GM19467 (cell line): Measurements from ENCODE around the gene TAF4.

Experiments used
- ATAC-seq: cut with Tn5 transposase; IDR thresholded peaks from one replicate; pipeline ENCODE4 v1.9.1; 2021; ENCODE audit warnings: mild to moderate bottlenecking, moderate library complexity; ENCODE audit not compliant: unreplicated experiment

TAF4 gene

DNA sequence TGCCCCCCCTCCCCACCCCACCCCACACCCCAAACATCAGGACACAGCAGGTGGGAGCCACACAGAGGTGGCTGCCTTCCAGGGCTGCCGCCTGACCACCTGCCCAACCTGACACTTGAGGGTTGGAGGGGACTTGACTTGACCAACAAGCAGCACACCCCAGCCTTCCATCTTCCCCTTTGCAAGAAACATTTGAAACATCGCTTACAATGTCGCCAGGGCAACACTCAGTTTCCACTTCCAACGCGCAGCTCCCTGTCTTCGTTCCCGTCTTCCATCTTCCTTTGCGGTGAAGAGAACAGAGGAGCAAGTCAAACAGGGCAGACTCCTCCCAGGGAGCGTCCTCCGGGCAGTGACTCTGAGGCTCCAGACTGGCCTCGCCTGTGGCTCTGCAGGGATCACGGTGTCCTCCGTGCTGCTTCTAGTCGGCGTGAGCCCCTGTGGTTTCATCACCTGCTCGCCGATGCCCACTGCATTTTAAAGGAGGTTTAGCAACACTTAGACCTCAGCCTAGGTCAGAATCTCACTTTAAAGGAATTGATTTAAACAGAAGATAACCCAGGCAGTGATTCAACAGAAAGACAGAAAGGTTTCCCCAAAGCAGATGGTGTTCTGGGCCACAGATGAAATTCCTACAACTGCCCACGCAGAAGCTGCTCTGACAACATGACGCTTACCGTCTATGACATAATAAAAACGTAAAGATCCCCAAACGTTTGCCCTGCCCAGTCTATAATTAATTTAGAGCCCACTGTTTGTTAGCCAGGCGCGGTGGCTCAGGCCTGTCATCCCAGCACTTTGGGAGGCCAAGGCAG is 130.8 kb downstream of the TAF4 start:
- ATAC-seq = no peak

GRCh38 chr20:61933951-61934715 is 131.5 kb downstream of the TAF4 start:
- no peak for ATAC-seq

GRCh38 chr20:61933481-61933950 is 132.2 kb downstream of the TAF4 start:
- ATAC-seq = no peak

DNA sequence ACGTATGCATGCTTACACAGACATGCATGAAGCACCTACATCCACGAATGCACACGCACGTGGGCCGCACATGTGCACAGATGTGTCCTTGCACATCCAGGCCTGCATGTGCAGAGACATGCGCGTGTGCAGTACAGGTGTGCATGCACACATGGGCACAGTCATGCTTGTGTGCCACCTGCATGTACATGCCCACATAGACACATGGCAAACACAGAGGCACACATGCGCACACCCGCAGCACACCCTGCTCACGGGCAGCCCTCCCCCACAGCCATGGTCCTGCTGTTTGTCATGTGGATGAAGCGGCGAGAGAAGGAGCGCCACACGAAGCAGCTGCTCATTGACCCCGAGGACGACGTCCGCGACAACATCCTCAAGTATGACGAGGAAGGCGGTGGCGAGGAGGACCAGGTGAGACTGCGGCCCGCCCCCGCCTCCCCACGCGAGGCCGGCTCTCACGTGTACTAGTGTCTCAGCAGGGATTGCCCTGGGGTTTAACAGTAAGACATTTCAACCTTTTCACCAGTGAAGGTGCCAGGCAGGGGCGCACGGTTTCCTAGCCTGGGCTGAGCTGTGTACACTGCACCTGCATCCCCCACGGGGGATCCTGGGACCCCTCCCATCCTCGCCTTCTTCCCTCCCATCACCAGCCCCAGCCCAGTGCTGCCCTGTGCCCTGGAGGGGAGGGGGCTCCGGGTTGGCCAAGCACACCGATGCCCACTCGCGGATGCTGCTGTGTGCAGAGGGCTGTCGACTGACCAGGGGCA is 132.8 kb downstream of the TAF4 start:
- no peak for ATAC-seq

DNA sequence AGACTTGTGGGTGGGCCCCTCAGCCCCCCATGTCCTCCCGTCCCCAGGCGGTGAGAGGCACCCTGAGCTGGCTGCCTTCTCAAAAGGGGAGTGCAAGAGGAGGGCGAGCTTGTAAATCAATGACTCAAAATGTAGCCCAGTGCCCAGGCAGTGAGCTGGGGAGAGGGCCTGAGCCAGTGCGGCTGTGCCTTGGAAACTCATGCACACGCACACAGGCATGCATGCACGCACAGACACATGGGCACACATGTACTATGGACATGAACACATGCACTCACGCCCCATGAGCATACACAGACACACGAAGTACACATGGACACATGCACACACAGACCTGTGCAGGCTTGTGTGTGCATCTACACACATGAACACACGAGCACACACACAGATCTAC is 133.5 kb downstream of the TAF4 start:
- no peak for ATAC-seq

GRCh38 chr20:61931476-61932198 is 134.0 kb downstream of the TAF4 start:
- ATAC-seq = no peak

DNA sequence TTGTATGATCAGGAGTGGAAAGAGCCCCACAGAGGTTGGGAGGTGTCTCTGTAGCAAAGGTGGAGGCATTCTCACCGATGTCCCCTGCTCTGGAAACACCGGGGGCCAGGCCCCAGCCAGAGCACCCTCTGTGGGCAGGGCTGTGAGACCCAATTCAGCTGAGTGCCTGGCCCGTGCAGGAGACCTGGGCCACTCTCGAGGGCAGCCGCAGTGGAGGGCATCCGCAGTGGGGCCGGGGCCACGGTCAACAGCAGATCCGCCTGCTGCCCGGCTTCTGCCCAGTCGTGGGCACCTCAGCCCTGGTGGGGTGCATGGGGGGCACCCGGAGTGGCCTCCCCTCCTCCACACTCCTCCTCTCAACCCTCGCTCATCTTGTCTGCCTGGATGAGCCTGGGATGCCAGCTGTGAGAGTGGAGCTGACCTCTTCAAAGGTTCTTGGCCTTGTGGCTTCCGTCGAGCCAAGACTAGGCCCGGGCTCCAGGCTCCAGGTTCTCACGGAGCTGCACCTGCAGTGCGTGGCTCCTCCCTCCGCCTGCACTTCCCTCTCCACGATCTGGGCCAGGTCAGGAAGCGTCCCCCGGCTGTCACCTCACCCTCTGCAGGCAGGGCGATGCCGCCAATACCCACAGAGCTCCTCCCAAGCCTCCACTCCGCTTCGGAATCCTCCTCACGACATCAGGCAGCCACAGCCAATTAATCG is 134.8 kb downstream of the TAF4 start:
- ATAC-seq = no peak

- ATAC-seq = no peak
These were observed 135.6 kb downstream of the TAF4 start for GRCh38 chr20:61929971-61930666.

- ATAC-seq = no peak
These were observed 136.1 kb downstream of the TAF4 start for GRCh38 chr20:61929561-61929960.

GRCh38 chr20:61927826-61928541 is 137.7 kb downstream of the TAF4 start:
- no peak for ATAC-seq

- ATAC-seq = no peak
These were observed 138.4 kb downstream of the TAF4 start for GRCh38 chr20:61927193-61927825.

- no peak for ATAC-seq
These were observed 138.9 kb downstream of the TAF4 start for GRCh38 chr20:61926796-61927192.

DNA sequence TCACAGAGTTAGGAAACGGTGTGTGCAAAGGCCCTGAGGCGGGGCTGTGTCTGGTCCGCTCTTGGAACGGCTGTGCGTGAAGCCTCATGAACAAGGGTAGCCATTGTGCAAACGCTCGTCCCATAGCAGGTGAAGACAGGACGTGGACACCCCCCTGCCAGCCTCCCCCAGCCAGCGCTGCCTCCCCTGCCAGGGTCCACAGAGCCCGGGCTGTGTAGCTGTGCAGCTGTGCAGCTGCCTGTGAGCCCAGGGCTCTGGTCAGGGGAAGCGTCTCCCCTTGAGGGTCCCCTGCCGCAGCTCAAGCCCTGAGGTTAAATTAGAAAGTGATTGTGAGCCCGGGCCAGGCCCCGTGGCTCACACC is 139.4 kb downstream of the TAF4 start:
- no peak for ATAC-seq

- no peak for ATAC-seq
These were observed 140.0 kb downstream of the TAF4 start for GRCh38 chr20:61925555-61926252.

DNA sequence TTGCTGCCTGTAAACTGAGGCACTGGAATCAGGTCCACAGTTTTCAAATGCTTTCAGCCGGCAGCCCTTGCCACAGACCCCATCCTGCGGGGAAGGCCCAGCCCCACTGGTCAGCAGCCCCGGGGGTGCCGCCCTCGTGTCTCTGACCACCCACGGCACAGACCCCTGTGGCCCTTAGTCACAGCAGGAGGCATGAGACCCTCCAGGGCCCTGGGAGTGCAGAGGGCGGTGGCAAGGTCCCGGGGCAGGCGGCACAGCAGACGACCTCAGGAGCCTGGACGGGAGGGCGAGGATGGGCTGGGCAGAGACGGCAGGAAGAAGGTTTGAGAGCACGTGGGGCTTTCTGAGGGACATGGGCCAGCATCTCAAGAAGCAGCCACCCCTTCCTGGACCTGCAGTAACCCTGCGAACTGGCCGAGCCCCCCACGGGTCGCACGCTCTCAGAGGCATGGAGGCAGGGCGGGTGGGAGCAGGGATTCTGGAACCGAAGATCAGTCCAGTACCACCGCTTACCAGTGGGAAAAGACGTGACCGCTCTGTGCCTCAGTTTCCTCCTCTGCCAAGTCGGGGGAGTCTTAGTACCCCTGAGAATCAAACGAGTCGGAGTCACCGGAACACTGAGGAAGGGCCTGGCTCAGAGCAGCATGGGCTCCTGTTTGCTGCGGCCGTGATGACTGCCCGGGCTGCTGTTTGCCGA is 140.7 kb downstream of the TAF4 start:
- ATAC-seq = no peak
